Esophagus muscularis mucosa (tissue), 4 donors: ENCODE data around the gene CHST9. TPM values are rescaled to one million over a fixed set of nuclear protein-coding genes. Genes with fewer than 3 reads are reported as not detected.

ENCODE experiments used
- DNase-seq: peaks from one replicate; pipeline ENCODE4 v3.0.0-alpha.2; 2017; ENCODE audit errors: extremely low spot score
- H3K27ac ChIP-seq, 4 donors: fragments of 200-600 bp; sonication (generic); replicated peaks in 1 of 4; 1 replicate in 3 of 4; 2 replicates in 1 of 4; pipeline ENCODE4 v1.5.1; 2016 to 2019; ENCODE audit warnings: mild to moderate bottlenecking in 1 of 4
- H3K27me3 ChIP-seq, 4 donors: fragments of 200-600 bp; sonication (generic); one replicate each; pipeline versions ENCODE4 v1.5.1 to v1.6.0; 2016 to 2019
- H3K36me3 ChIP-seq, 4 donors: fragments of 200-600 bp; sonication (generic); one replicate each; pipeline ENCODE4 v1.5.1; 2016 to 2019
- H3K4me1 ChIP-seq, 4 donors: fragments of 200-600 bp; sonication (generic); one replicate each; pipeline ENCODE4 v1.5.1; 2016 to 2019
- H3K4me3 ChIP-seq, 4 donors: fragments of 200-600 bp; sonication (generic); 1 replicate in 2 of 4; 2 replicates in 2 of 4; pipeline ENCODE4 v1.5.1; 2016 to 2019; ENCODE audit warnings: mild to moderate bottlenecking in 4 of 4, moderate library complexity in 1 of 4
- H3K9me3 ChIP-seq, 4 donors: fragments of 200-600 bp; sonication (generic); 1 replicate in 3 of 4; 2 replicates in 1 of 4; pipeline ENCODE4 v1.5.1; 2016 to 2019
- CTCF ChIP-seq, 3 experiments: fragments of 200-600 bp in 2 of 3; fragments of 450-650 bp in 1 of 3; sonication (generic) in 2 of 3; IDR thresholded peaks; one replicate each; pipeline ENCODE4 v1.5.1; 2017 to 2019; ENCODE audit warnings: antibody characterized with exemption in 3 of 3, mild to moderate bottlenecking in 2 of 3, moderate library complexity in 1 of 3
- EP300 ChIP-seq: sonication (generic); formaldehyde crosslinking; IDR thresholded peaks from one replicate; pipeline ENCODE4 v1.6.1; 2017; ENCODE audit warnings: antibody characterized with exemption
- POLR2A ChIP-seq: fragments of 450-650 bp; IDR thresholded peaks from one replicate; pipeline ENCODE4 v1.6.1; 2017; ENCODE audit warnings: antibody characterized with exemption, moderate library complexity, mild to moderate bottlenecking, low read depth
- POLR2AphosphoS5 ChIP-seq, 2 donors: sonication (generic); formaldehyde crosslinking; IDR thresholded peaks; one replicate each; pipeline ENCODE4 v1.6.1; 2017; ENCODE audit warnings: antibody characterized with exemption in 2 of 2
- WGBS: methylation state at CpG from one replicate; pipeline ENCODE4 v1.1.5; 2018; 5-methylcytosine and 5-hydroxymethylcytosine counted together
- intact Hi-C: fragments of 100-400 bp; cut with DNase I; formaldehyde crosslinking; loops from one replicate; pipeline ENCODE4 v1.15.1; 2023
- total RNA-seq, 4 donors: library from RNA; depleted of rRNA; stranded (reverse); fragments of >200 nt; gene quantifications; one replicate each; pipeline versions ENCODE4 v1.1.0 to v1.2.1, GENCODE V29; 2016

Gene CHST9
- total RNA-seq, 4 donors from 2014 or later: 0.42 to 2.4 (median 1.4) TPM

GRCh38 chr18:26926066-26926675, 258.9 kb downstream of the CHST9 start:
- peaks cover 0 to 5% (median 0%) of the 10 kb centered on the region in 4 donors for H3K9me3 ChIP-seq
- TF ChIP-seq EP300 (no peak), POLR2AphosphoS5 (IDR thresholded peaks at IDR 0.05) (no peak), CTCF (IDR thresholded peaks at IDR 0.05) (no peak), POLR2A (no peak)
- H3K4me3 ChIP-seq: no peak overlapping the region
- intact Hi-C loops: no loop called here
- DNase-seq: no peak
- no peaks in the 10 kb centered on the region for H3K27me3 ChIP-seq
- 70% methylated on average over 1 of the region's 1 CpG for WGBS
- no peaks in the 10 kb centered on the region for H3K36me3 ChIP-seq
- H3K27ac ChIP-seq: no peak overlapping the region
- no peaks in the 10 kb centered on the region for H3K4me1 ChIP-seq

DNA sequence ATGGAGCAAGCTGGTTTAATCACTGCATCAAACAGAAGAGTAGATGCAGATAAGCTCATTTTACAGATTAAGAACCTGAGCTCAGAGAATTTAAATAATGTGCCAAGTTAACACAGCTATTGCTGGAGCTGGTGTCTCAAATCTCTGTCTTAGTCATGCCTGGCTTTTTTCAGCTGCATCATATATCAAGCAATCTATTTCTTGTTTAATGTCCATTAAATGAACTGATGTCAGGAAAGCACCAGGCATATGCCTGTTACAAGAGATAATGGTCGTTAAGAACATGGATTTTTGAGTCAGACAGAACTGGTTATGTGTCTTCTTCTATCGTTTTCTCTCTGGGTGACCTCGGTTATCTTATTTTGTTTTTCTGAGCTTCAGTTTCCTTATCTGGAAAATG, 259.8 kb downstream of the CHST9 start:
- no peaks in the 10 kb centered on the region for H3K4me1 ChIP-seq
- H3K36me3 ChIP-seq: no peaks in the 10 kb centered on the region
- H3K9me3 ChIP-seq: peaks cover 0 to 5% (median 0%) of the 10 kb centered on the region in 4 donors
- TF ChIP-seq EP300 (no peak), POLR2AphosphoS5 (IDR thresholded peaks at IDR 0.05) (no peak), CTCF (IDR thresholded peaks at IDR 0.05) (no peak), POLR2A (no peak)
- DNase-seq: no peak
- H3K27ac ChIP-seq: no peak overlapping the region
- WGBS: 63% methylated on average over 3 of the region's 3 CpGs
- H3K27me3 ChIP-seq: no peaks in the 10 kb centered on the region
- H3K4me3 ChIP-seq: no peak overlapping the region
- intact Hi-C loops: no loop called here

- no peak for DNase-seq
- peaks cover 0 to 5% (median 0%) of the 10 kb centered on the region in 4 donors for H3K9me3 ChIP-seq
- TF ChIP-seq POLR2A (no peak), CTCF (IDR thresholded peaks at IDR 0.05) (no peak), POLR2AphosphoS5 (IDR thresholded peaks at IDR 0.05) (no peak), EP300 (no peak)
- intact Hi-C loops: no loop called here
- no peak overlapping the region for H3K4me3 ChIP-seq
- no peaks in the 10 kb centered on the region for H3K27me3 ChIP-seq
- no peak overlapping the region for H3K27ac ChIP-seq
- peaks cover 0 to 8% (median 7%) of the 10 kb centered on the region in 4 donors for H3K4me1 ChIP-seq
- no peaks in the 10 kb centered on the region for H3K36me3 ChIP-seq
Measured at GRCh38 chr18:26922313-26922712, 262.8 kb downstream of the CHST9 start.

GRCh38 chr18:26920644-26921043, 264.5 kb downstream of the CHST9 start:
- WGBS: 45% methylated on average over 4 of the region's 4 CpGs
- DNase-seq: no peak
- H3K36me3 ChIP-seq: no peaks in the 10 kb centered on the region
- intact Hi-C loops: no loop called here
- no peak for TF ChIP-seq EP300
- TF ChIP-seq CTCF (IDR thresholded peaks at IDR 0.05): no peak
- no peak for TF ChIP-seq POLR2AphosphoS5 (IDR thresholded peaks at IDR 0.05)
- no peak for TF ChIP-seq POLR2A
- H3K4me3 ChIP-seq: no peak overlapping the region
- no peak overlapping the region for H3K27ac ChIP-seq
- H3K27me3 ChIP-seq: no peaks in the 10 kb centered on the region
- H3K9me3 ChIP-seq: peaks cover 0 to 5% (median 0%) of the 10 kb centered on the region in 4 donors
- H3K4me1 ChIP-seq: peaks cover 0 to 8% (median 7%) of the 10 kb centered on the region in 4 donors

DNA sequence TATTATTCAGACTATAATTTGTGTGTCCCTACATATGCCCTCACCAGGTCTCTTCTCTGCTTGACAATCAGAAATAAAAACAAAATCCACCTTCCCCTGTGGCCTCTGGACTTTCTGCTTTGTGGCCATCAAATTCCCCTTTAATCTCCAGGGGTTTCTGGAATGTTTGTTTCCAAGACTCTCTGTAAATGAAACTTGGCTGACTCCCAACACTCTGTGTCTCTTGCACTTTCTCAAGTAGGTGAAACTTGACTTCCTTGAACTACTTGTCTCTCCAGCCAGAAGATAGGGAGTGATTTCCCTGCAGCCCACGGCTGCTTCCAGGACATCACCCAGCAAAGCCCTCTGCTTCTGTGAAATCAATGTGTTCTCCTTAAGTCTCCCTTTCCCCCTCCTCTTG, 265.5 kb downstream of the CHST9 start:
- no peak overlapping the region for H3K4me3 ChIP-seq
- peaks cover 0 to 8% (median 7%) of the 10 kb centered on the region in 4 donors for H3K4me1 ChIP-seq
- H3K36me3 ChIP-seq: no peaks in the 10 kb centered on the region
- DNase-seq: no peak
- intact Hi-C loops: no loop called here
- TF ChIP-seq EP300: no peak
- no peak for TF ChIP-seq POLR2A
- no peak for TF ChIP-seq POLR2AphosphoS5 (IDR thresholded peaks at IDR 0.05)
- TF ChIP-seq CTCF (IDR thresholded peaks at IDR 0.05): no peak
- WGBS: 43% methylated on average over 1 of the region's 1 CpG
- peaks cover 0 to 5% (median 0%) of the 10 kb centered on the region in 4 donors for H3K9me3 ChIP-seq
- no peaks in the 10 kb centered on the region for H3K27me3 ChIP-seq
- no peak overlapping the region for H3K27ac ChIP-seq
